HG03342 (cell line): ENCODE measurements around the gene CDC42EP4.

Experiments used
- ATAC-seq: cut with Tn5 transposase; IDR thresholded peaks from one replicate; pipeline ENCODE4 v1.9.1; 2021; ENCODE audit warnings: mild to moderate bottlenecking, moderate library complexity; ENCODE audit not compliant: unreplicated experiment

CDC42EP4 gene

DNA sequence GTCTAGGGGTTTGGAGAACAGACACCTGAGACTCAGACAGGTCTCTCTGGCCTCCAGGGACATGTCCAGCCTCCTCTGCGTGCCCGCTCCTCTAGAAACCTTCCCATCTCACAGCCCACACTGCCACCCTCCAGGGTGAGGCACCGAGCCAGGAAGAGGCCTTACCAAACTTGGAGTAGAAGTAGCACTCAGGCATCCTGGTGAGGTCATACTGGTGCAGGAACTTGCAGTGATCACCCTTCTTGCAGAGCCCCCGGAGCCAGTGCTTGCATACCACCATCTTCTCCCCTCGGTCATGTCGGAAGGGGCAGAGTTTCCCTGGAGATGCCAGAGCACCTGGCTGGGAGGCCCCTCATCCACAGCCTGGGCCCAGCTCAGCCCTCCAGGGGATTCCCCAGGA is 54.3 kb downstream of the CDC42EP4 start:
- no peak for ATAC-seq

DNA sequence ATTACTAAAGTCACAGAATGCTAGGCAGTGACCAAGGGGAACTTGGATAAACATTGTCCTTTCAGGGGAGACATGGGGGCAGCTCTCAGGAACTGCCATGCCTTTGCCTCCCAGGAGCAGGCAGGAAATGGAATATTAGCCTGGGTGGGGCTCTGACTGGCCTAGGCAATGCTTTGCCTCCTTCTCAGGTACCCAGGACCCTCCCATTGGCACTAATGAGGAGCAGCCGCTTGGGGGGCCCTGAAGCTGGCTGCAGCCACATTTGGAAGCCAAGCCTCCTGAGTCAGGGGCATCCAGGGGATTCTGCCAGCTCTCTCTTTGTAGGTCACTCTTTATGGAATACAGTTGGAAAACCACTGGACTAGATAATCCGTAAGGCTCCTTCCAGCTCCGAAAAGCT is 55.6 kb downstream of the CDC42EP4 start:
- ATAC-seq = no peak

DNA sequence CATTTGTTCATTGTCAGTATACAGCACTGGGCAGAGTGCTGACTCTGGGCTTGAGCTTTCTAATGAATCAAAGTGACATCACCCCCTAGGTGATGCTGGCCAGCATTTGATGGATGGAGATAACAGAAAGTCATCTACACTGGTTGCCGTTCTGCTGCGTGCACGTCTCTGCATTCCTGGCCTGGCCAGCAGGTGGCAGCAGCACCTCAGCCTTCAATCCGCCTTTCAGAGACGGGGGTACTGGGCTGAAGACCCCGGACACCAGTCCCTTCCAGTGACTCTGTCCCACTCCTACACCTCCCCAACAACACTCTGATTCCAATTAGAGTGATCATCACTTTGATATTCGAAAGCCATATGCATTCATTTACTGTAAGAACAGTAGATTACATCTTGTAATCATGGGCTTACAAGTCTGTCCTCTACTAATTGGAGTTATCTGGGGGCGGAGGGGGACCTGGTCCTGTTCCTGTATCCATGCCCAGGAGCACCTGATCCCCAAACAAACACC is 56.1 kb downstream of the CDC42EP4 start:
- ATAC-seq = no peak

DNA sequence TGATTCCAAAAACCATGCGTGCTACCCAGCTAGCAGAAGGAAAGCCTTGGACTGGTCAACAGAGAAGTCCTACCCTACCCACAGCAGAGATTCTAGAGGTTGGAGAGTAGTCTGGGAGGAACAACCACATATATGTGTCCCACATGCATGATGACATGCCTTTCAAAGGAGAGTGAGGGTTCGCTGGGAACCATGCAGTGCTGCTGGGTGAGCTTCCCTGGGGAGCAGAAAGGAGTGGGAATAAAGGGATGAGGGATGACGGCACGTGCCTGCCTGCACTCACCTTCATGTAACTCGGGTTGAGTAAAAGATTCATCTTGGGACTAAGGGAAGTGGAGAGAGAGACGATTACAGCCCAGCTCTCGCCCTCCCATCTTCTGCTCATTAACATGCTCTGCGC is 59.9 kb downstream of the CDC42EP4 start:
- no peak for ATAC-seq

DNA sequence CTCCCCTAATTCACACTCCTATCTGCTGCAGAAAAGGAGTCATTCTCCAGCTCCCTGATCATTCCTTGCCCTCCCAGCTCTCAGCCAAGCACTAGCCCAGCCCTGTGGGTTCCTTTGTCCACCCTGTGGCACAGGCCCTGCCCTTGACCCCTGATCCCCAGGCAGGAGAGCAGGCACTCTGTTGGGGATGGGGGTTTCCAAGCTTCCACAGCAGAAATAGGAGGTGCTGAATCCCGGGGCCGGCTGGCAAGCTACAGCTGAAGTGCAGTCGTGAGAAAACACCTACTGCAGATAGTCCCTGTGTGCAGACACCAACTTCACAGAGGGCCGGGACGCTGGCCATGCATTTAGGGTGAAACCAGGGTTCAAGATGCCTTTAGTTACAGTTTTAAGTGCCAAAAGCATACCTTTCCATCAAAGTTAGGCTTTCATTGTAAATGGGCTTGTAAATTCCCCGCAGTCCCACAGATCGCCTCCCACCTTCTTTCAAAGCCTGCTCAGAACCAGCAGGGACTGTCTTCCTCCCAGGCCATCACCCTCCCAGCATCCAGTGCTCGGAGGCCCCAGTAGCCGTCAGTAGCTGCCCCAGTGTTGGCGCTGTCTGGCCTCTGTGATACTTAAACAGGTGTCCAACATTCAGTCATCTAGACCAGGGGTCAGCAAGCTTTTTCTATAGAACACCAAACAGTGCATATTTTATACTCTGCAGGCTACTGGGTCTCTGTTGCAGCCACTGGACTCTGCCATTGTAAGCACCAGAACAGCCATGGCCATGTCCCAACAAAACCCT is 60.8 kb downstream of the CDC42EP4 start:
- no peak for ATAC-seq

DNA sequence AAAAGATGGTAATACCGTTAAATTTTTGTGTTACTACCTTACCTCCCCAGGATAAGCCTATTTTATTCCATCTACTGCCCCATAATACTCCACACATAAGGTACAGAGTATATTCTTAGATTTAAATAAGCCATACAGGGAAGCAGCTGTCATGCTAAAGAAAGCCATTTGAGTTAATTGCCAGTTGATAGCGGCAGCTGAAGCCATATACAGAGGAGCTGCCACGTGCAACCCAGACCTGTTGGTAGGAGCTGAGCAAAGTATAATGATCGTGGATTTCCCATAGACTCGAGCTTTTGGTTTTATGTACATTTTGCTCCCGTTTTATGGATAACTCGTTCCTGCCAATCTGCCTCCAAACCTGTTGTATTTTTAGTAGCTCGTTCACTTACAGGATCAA is 62.1 kb downstream of the CDC42EP4 start:
- no peak for ATAC-seq

DNA sequence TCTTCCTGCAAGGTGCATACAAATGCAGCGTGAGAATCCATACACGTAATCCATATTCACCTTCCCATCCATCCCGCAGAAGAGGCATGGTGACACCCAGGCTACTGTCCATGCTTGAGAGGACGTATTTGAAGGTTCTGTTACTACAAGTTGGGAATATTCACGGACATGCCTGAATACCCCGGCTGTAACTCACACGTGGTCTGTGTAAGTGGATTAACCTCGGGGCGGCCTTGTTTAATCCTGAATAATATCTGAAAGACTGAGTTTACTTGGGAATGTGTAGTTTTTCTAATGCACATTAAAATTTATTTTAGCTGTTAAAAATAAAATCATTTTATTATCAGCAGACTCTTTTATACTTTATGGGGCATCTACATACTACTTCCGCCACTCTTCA is 63.3 kb downstream of the CDC42EP4 start:
- ATAC-seq = no peak

DNA sequence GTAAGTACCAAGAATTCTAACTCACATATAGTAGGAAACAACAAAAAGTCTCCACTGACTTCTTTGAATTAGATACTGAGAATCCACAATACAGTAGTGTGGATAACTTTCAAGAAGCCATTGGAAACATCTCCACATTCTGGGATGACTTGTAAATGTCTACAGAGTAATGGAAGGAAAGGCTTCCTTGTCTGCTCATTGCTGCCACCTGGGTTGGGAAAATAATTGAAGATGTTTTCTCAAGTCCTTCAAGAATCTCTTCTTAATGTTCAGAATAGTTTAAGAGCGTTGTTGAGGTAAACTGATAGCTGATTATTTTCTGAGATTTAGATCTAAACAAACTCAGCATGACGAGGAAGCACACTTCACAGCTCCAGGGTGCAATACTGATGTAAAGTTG is 64.1 kb downstream of the CDC42EP4 start:
- no peak for ATAC-seq

DNA sequence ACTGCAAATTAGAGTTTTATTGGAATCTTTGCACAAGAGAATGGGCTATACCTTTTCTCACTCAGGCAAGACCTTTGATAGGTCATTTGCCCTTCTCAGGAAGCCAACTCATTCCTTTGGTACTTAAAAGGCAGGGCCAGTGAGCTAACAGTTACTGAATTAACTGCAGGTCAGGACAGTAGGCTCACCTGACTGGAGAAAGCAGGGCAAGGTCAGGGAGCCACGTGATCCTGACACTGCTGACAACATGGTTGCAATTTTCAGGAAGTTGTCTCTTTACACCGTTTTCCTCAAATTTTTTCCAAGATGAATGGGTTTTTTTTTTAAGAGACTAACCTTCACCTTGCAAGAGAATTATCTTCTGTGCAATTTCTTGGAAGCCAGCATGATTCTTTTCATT is 71.2 kb downstream of the CDC42EP4 start:
- ATAC-seq = no peak

DNA sequence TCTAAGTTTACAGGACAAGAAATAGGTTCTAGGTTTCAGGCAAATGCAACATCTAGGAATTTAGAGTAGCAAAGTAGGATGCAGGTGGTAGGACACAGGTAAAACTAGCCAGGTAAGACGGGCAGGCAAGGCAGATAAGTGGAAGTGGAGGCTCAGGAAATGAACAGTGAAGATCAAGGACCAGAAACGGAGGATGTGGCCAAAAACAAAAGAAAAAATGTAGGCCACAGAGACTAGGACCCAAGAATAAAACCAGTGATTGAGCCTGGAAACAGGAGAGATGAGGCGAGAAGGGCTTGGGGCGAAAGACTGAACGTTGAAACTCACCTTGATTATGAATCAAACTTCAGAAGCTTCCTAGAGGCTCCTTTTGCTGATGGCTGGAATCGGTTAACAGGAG is 74.1 kb downstream of the CDC42EP4 start:
- ATAC-seq = no peak

DNA sequence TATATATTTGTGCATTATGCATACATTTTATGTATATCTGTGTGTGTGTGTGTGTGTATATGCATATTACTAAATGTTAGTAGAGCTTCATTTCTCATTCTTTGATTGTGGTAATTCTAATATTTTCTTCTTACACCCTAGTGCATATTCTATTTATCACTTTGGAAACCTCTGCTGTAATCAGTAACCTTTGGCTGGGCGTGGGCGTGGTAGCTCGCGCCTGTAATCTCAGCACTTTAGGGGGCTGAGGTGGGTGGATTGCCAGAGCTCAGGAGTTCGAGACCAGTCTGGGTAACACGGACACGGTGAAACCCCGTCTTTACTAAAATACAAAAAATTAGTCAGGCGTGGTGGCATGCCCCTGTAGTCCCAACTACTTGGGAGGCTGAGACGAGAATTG is 77.1 kb downstream of the CDC42EP4 start:
- ATAC-seq = no peak
